Panc1 (cell line): ENCODE measurements around the gene SIRPD.

ENCODE experiments used
- POLR2AphosphoS5 ChIP-seq: IDR thresholded peaks from 2 replicates; pipeline ENCODE4 v1.6.1; 2012; ENCODE audit warnings: mild to moderate bottlenecking, low read depth, low read length, moderate library complexity
- SIN3A ChIP-seq: IDR thresholded peaks from 2 replicates; pipeline ENCODE4 v1.6.1; 2012; ENCODE audit warnings: low read depth, mild to moderate bottlenecking, low read length, moderate library complexity, borderline replicate concordance; ENCODE audit not compliant: insufficient read depth
- TCF7L2 ChIP-seq: IDR thresholded peaks from 2 replicates; pipeline ENCODE4 v1.6.1; 2011; ENCODE audit warnings: mild to moderate bottlenecking, low read depth, low read length, inconsistent platforms
- TF ChIP-seq, protein P1 (sequence below), 2 experiments: IDR thresholded peaks; 2 replicates each; pipeline ENCODE4 v1.6.1; 2011 to 2012; ENCODE audit warnings: low read depth in 2 of 2, control low read depth in 1 of 2, low read length in 1 of 2, mild to moderate bottlenecking in 1 of 2, moderate library complexity in 1 of 2; ENCODE audit not compliant: insufficient read depth in 1 of 2
- TF ChIP-seq, protein P2 (sequence below): fragments of 450-650 bp; IDR thresholded peaks from 2 replicates; pipeline ENCODE4 v1.5.1; 2017; ENCODE audit warnings: mild to moderate bottlenecking

GRCh38 chr20:1539816-1540419 is 17.6 kb downstream of the SIRPD start:
- TF ChIP-seq, protein P1, sequence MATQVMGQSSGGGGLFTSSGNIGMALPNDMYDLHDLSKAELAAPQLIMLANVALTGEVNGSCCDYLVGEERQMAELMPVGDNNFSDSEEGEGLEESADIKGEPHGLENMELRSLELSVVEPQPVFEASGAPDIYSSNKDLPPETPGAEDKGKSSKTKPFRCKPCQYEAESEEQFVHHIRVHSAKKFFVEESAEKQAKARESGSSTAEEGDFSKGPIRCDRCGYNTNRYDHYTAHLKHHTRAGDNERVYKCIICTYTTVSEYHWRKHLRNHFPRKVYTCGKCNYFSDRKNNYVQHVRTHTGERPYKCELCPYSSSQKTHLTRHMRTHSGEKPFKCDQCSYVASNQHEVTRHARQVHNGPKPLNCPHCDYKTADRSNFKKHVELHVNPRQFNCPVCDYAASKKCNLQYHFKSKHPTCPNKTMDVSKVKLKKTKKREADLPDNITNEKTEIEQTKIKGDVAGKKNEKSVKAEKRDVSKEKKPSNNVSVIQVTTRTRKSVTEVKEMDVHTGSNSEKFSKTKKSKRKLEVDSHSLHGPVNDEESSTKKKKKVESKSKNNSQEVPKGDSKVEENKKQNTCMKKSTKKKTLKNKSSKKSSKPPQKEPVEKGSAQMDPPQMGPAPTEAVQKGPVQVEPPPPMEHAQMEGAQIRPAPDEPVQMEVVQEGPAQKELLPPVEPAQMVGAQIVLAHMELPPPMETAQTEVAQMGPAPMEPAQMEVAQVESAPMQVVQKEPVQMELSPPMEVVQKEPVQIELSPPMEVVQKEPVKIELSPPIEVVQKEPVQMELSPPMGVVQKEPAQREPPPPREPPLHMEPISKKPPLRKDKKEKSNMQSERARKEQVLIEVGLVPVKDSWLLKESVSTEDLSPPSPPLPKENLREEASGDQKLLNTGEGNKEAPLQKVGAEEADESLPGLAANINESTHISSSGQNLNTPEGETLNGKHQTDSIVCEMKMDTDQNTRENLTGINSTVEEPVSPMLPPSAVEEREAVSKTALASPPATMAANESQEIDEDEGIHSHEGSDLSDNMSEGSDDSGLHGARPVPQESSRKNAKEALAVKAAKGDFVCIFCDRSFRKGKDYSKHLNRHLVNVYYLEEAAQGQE (IDR thresholded peaks at IDR 0.05; ENCODE audit: insufficient read depth in 1 of 2, low read depth in 2 of 2, low read length in 1 of 2), result no peak
- TF ChIP-seq, protein P2, sequence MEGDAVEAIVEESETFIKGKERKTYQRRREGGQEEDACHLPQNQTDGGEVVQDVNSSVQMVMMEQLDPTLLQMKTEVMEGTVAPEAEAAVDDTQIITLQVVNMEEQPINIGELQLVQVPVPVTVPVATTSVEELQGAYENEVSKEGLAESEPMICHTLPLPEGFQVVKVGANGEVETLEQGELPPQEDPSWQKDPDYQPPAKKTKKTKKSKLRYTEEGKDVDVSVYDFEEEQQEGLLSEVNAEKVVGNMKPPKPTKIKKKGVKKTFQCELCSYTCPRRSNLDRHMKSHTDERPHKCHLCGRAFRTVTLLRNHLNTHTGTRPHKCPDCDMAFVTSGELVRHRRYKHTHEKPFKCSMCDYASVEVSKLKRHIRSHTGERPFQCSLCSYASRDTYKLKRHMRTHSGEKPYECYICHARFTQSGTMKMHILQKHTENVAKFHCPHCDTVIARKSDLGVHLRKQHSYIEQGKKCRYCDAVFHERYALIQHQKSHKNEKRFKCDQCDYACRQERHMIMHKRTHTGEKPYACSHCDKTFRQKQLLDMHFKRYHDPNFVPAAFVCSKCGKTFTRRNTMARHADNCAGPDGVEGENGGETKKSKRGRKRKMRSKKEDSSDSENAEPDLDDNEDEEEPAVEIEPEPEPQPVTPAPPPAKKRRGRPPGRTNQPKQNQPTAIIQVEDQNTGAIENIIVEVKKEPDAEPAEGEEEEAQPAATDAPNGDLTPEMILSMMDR, result no peak
- TF ChIP-seq POLR2AphosphoS5 (no peak), SIN3A (no peak), TCF7L2 (no peak)
